Activated B cell treated with CpG ODN at 0.5 μM for 24 hours (primary cell): ENCODE data around the gene FTH1. TPM values are rescaled to one million over a fixed set of nuclear protein-coding genes. Genes with fewer than 3 reads are reported as not detected.

Experiments
- ATAC-seq: fragments of 200-7000 bp; cut with Tn5 transposase; one replicate; pipeline ENCODE4 v1.10.0; 2021; ENCODE audit warnings: low read depth, mild to moderate bottlenecking, moderate library complexity
- CTCF ChIA-PET: fragments of 350-600 bp; sonication (Branson Sonifier 250); formaldehyde crosslinking; loops from one replicate; lab custom pipeline; 2021; ENCODE audit warnings: antibody characterized with exemption; lab: Charles Lee
- POLR2A ChIA-PET: fragments of 350-600 bp; sonication (Branson Sonifier 250); formaldehyde crosslinking; loops from one replicate; lab custom pipeline; 2021; ENCODE audit warnings: antibody characterized with exemption; lab: Charles Lee
- DNase-seq: peaks from one replicate; pipeline ENCODE4 v3.0.0; 2022
- H3K27ac Mint-ChIP-seq: one replicate; pipeline ENCODE4 v1.8.0; 2020; ENCODE audit warnings: mixed read lengths
- H3K27me3 Mint-ChIP-seq: one replicate; pipeline ENCODE4 v1.8.0; 2021; ENCODE audit warnings: mixed read lengths
- H3K36me3 Mint-ChIP-seq: one replicate; pipeline ENCODE4 v1.8.0; 2021; ENCODE audit warnings: low read depth, mixed read lengths
- H3K4me1 Mint-ChIP-seq: one replicate; pipeline ENCODE4 v1.8.0; 2021; ENCODE audit warnings: mixed read lengths
- H3K4me3 Mint-ChIP-seq: one replicate; pipeline ENCODE4 v1.8.0; 2020; ENCODE audit warnings: mild to moderate bottlenecking, mixed read lengths
- H3K9me3 Mint-ChIP-seq: one replicate; pipeline ENCODE4 v1.8.0; 2020; ENCODE audit warnings: mixed read lengths
- CTCF ChIP-seq: fragments of 200-600 bp; IDR thresholded peaks from one replicate; pipeline ENCODE4 v1.8.0; 2022; ENCODE audit warnings: antibody characterized with exemption, mild to moderate bottlenecking
- intact Hi-C: fragments of 100-400 bp; cut with micrococcal nuclease; formaldehyde crosslinking; loops from one replicate; pipeline ENCODE4 v1.15.1; 2024
- total RNA-seq: library from RNA; stranded (reverse); gene quantifications from 2 replicates; pipeline ENCODE4 v1.2.3, GENCODE V29; 2022

FTH1 gene
- total RNA-seq, 1 donor from 2014 or later: 865 TPM

DNA sequence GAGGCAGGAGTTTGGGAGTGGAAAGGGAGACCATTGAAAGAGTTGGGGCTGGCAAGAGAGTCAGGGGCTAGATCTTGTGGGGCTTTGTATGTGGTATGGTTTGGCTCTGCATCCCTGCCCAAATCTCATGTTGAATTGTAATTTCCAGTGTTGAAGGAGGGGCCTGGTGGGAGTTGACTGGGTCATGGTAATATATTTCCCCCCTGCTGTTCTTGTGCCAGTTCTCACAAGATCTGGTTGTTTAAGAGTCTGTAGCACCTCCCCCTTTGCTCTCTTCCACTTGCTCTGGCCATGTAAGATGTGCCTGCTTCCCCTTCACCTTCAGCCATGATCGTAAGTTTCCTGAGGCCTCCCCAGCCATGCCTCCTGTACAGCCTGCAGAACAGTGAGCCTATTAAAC lies 39.9 kb downstream of the FTH1 start:
- no peak for DNase-seq
- no peak for TF ChIP-seq CTCF
- no peaks in the 10 kb centered on the region for H3K36me3 Mint-ChIP-seq
- H3K4me1 Mint-ChIP-seq: peaks cover 3% of the 10 kb centered on the region
- H3K27ac Mint-ChIP-seq: no peak overlapping the region
- CTCF ChIA-PET: interaction anchor here (2.5 kb wide), 1 partner anchor 154 kb away, joined by 7 read pairs; no protein-coding TSS in a partner anchor
- peaks cover 6% of the 10 kb centered on the region for H3K27me3 Mint-ChIP-seq
- no peak for ATAC-seq
- intact Hi-C loops: no loop called here
- H3K9me3 Mint-ChIP-seq: no peaks in the 10 kb centered on the region
- POLR2A ChIA-PET: no interaction called here
- H3K4me3 Mint-ChIP-seq: no peak overlapping the region

DNA sequence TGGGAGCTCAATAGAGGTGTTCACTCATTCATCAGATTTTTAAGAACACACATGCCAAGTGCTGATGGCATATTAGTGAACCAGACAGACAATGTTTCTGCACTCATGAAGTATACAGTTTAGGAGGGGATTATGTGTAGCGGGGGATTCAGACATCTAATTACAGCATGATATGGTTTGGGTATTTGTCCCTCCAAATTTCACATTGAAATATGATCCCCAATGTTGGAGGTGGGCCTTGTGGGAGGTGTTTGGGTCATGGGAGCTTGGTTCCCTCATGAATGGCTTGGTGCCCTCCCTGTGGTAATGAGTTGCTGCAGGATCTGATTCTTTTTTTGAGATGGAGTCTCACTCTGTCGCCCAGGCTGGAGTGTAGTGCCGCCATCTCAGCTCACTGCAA lies 41.2 kb downstream of the FTH1 start:
- ATAC-seq: no peak
- intact Hi-C loops: no loop called here
- peaks cover 5% of the 10 kb centered on the region for H3K4me1 Mint-ChIP-seq
- POLR2A ChIA-PET: no interaction called here
- H3K36me3 Mint-ChIP-seq: no peaks in the 10 kb centered on the region
- no peak overlapping the region for H3K27ac Mint-ChIP-seq
- H3K27me3 Mint-ChIP-seq: peaks cover 7% of the 10 kb centered on the region
- CTCF ChIA-PET: interaction anchor here (1.0 kb wide), 1 partner anchor 21 kb away, joined by 5 read pairs; no protein-coding TSS in a partner anchor
- DNase-seq: no peak
- no peaks in the 10 kb centered on the region for H3K9me3 Mint-ChIP-seq
- TF ChIP-seq CTCF: no peak
- no peak overlapping the region for H3K4me3 Mint-ChIP-seq

- POLR2A ChIA-PET: interaction anchor here (0.6 kb wide), 1 partner anchor 100 kb away, joined by 4 read pairs; no protein-coding TSS in a partner anchor
- no peak overlapping the region for H3K4me3 Mint-ChIP-seq
- intact Hi-C loops: no loop called here
- DNase-seq (no peak), ATAC-seq (no peak)
- TF ChIP-seq CTCF: no peak
- peaks cover 5% of the 10 kb centered on the region for H3K4me1 Mint-ChIP-seq
- no peaks in the 10 kb centered on the region for H3K9me3 Mint-ChIP-seq
- H3K27me3 Mint-ChIP-seq: peaks cover 4% of the 10 kb centered on the region
- CTCF ChIA-PET: interaction anchor here (1.0 kb wide), 1 partner anchor 22 kb away, joined by 5 read pairs; no protein-coding TSS in a partner anchor
- no peaks in the 10 kb centered on the region for H3K36me3 Mint-ChIP-seq
- H3K27ac Mint-ChIP-seq: no peak overlapping the region
These were observed 41.7 kb downstream of the FTH1 start for GRCh38 chr11:61925736-61926135.

DNA sequence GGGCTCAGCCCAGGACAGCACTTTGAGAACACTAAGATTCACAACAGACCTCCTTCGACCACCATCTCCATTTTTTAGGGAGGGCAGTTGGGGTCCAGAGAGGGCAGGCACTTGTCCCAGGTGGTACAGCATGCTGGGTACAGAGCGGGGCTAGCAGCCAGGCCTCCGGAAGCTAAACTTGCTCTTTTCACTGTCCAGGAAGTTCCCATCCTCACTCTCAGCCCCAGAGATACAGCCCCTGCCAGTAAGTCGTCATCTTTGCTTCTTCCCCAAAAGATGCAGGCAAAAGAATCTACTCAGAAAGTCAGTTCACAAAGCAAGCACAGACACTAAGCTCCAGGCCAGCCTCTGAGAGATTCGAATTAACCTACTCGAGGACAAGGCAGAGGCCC lies 43.4 kb downstream of the FTH1 start:
- intact Hi-C loops: no loop called here
- DNase-seq (no peak), ATAC-seq (no peak)
- ChIA-PET POLR2A (no interaction called here), CTCF (interaction anchor here (0.7 to 1.0 kb wide), 2 partner anchors 158 to 494 kb away, joined by 3 read pairs; partner anchors contain the start of gene SDHAF2)
- Mint-ChIP-seq H3K27ac (no peak overlapping the region), H3K36me3 (no peaks in the 10 kb centered on the region), H3K4me1 (peaks cover 5% of the 10 kb centered on the region), H3K27me3 (peaks cover 16% of the 10 kb centered on the region), H3K9me3 (no peaks in the 10 kb centered on the region), H3K4me3 (no peak overlapping the region)
- TF ChIP-seq CTCF: no peak

DNA sequence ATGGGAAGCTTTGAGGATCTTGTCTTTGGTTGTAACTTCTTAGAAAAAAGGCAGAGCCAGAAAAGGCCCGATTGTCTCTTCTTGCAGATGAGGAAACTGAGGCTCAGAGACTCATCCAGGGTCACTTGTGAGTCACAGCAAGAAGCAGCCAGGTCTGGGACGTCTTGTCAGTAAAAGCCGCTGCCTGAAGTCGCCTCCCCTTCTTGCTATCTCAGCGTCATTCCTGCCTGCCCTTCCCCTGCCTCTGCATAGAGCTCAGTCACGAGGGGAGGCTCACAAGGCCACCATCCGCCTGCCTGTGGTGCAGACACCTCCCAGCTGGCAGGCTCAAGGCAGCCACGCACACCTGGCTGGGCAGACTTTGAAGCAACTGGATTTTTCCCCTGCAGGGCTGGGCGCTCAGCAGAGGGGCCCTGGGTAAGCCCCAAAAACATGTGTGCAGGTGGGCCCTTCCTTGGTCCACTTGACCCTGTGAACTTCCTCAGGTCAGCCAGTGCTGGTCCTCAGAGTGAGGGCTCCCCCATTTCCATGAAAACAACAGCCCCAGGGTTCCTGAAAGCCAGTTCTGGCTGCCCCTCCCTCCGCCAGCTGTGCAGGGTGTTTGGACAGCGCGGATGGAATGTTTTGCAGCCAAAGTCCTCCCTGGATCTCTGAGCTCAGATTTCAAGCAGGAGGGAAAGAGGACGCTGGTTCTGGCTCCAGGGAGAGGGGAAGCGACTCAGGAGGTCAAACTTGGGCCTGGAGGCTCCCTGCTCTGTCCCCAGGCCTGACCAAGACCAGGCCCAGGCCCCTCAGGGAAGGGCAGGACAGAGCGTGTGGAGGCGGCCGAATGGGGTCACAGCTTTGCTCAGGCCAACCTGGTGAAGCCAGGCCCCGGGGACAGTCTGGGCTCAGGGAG lies 44.0 kb downstream of the FTH1 start:
- Mint-ChIP-seq H3K9me3 (no peaks in the 10 kb centered on the region), H3K36me3 (no peaks in the 10 kb centered on the region), H3K4me1 (peaks cover 5% of the 10 kb centered on the region), H3K4me3 (no peak overlapping the region), H3K27ac (no peak overlapping the region), H3K27me3 (peaks cover 22% of the 10 kb centered on the region)
- TF ChIP-seq CTCF: no peak
- intact Hi-C loops: no loop called here
- ATAC-seq (no peak), DNase-seq (no peak)
- ChIA-PET POLR2A (no interaction called here), CTCF (interaction anchor here (1.1 kb wide), 1 partner anchor 24 kb away, joined by 3 read pairs; no protein-coding TSS in a partner anchor)
